Muscle of leg (tissue), 11 donors: Measurements from ENCODE around the gene CSNK2A2. TPM values are rescaled to one million over a fixed set of nuclear protein-coding genes. Genes with fewer than 3 reads are reported as not detected.

Experiments
- DNase-seq: peaks from one replicate; pipeline ENCODE4 v3.0.0; 2013
- H3K27ac ChIP-seq: one replicate; pipeline ENCODE4 v1.5.1; 2013; ENCODE audit warnings: mild to moderate bottlenecking, low read length, control low read depth
- H3K27me3 ChIP-seq: one replicate; pipeline ENCODE4 v1.6.1; 2013; ENCODE audit warnings: low read length; ENCODE audit not compliant: control insufficient read depth, insufficient read depth
- H3K36me3 ChIP-seq: one replicate; pipeline ENCODE4 v1.6.1; 2013; ENCODE audit warnings: low read length; ENCODE audit not compliant: control insufficient read depth, insufficient read depth
- H3K4me1 ChIP-seq: one replicate; pipeline ENCODE4 v1.6.1; 2013; ENCODE audit warnings: low read length; ENCODE audit not compliant: control insufficient read depth, insufficient read depth
- H3K4me3 ChIP-seq: one replicate; pipeline ENCODE4 v1.5.1; 2013; ENCODE audit warnings: low read length, control low read depth
- H3K9me3 ChIP-seq: replicated peaks from 2 replicates; pipeline ENCODE4 v1.6.1; 2013; ENCODE audit warnings: low read depth, low read length; ENCODE audit not compliant: control insufficient read depth
- WGBS: methylation state at CpG from one replicate; pipeline ENCODE4 v1.1.5; 2013; ENCODE audit warnings: missing lambda C conversion rate; ENCODE audit not compliant: insufficient coverage; 5-methylcytosine and 5-hydroxymethylcytosine counted together
- polyA plus RNA-seq, 8 donors: library from polyadenylated mRNA; unstranded; fragments of 120-200 nt; gene quantifications; one replicate each; pipeline versions ENCODE4 v1.2.1 to v1.2.3, GENCODE V29; 2013; ENCODE audit warnings: inconsistent platforms in 1 of 8, low replicate concordance in 1 of 8; ENCODE audit not compliant: insufficient read length in 8 of 8, insufficient read depth in 1 of 8
- total RNA-seq: library from RNA; stranded (reverse); fragments of 120-200 nt; gene quantifications from one replicate; pipeline ENCODE4 v1.2.4, GENCODE V29; 2013

The CSNK2A2 gene
- total and polyA plus RNA-seq, 9 donors: 35.6 to 95.4 (median 81.3) TPM

GRCh38 chr16:58201163-58201562, 3.3 kb upstream of the CSNK2A2 start:
- no peak overlapping the region for H3K4me3 ChIP-seq
- no peak overlapping the region for H3K27ac ChIP-seq
- no peaks in the 10 kb centered on the region for H3K9me3 ChIP-seq
- H3K4me1 ChIP-seq: peaks cover 13% of the 10 kb centered on the region
- WGBS: 27% methylated on average over 2 of the region's 5 CpGs
- peaks cover 3% of the 10 kb centered on the region for H3K36me3 ChIP-seq
- H3K27me3 ChIP-seq: peaks cover 9% of the 10 kb centered on the region
- no peak for DNase-seq

DNA sequence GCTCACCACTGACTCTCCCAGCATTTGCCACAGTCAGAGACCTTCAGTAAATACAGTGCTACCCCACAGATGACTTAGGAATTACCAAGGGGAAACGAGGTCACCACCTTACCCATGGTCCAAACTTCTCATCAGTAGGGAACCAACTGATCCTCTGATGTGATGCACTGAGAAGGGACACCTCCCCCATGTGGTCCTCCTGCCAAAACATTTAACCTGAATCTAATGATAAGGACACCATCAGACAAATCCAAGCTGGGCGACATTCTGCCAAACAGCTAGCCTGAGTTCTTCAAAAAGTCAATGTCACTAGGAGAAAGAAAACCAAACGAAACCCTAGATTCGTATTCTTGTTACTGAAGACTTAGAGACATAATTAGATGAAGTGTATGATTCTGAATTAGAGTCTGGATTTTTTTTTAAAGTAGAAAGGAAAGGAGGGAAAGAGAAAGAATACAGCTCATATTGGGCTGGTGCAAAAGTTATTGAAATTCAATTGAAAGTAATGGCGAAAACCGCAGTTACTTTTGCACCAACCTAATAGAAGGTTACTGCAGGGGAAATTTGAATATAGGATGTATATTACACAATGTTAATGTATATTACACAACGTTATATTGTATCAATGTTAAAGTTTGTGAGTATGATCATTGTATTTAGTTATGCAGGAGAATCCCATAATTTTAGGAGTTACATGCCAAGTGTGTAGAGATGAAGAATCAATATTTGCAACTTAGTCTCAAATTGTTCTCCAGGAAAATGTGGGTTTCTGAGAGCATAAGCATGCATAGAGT, 2.3 kb upstream of the CSNK2A2 start:
- WGBS: 82% methylated on average over 4 of the region's 7 CpGs

DNA sequence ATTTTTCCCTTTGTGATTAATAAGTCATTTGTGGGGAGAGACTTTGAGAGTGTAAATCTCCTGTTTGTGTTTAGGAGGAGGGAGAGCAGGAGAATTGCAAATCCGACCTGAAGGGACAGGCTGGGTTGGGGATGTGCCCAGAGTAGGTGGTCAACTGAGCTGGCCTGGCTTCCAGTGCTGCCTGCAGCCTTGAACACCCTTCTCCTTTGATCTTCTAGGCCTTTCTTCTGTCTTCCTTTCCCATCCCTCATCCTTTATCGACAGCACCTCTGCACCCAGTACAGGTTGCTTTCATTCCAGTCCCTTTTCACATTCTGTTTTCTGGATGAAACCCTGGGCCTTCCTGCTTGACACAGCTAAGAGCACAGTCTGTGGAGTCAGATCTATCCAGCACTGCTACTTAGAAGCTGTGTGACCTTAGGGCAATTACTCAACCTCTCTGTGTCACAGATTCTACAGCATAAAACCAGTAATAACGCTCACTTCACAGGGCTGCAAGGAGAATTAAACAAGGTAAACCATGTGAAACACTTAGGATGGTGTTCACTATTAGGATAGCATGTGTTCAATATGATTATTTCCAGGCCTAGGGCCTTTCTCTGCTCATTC, 1.0 kb upstream of the CSNK2A2 start:
- Histone ChIP-seq H3K4me1 (peaks cover 13% of the 10 kb centered on the region), H3K27ac (no peak overlapping the region), H3K36me3 (peaks cover 14% of the 10 kb centered on the region), H3K9me3 (no peaks in the 10 kb centered on the region), H3K27me3 (peaks cover 7% of the 10 kb centered on the region), H3K4me3 (no peak overlapping the region)
- 83% methylated on average over 1 of the region's 3 CpGs for WGBS
- DNase-seq: no peak

More for the DNA sequence above, 2.3 kb upstream of the CSNK2A2 start:
- no peak for DNase-seq
- H3K36me3 ChIP-seq: peaks cover 12% of the 10 kb centered on the region
- peaks cover 13% of the 10 kb centered on the region for H3K4me1 ChIP-seq
- H3K27ac ChIP-seq: no peak overlapping the region
- H3K9me3 ChIP-seq: no peaks in the 10 kb centered on the region
- no peak overlapping the region for H3K4me3 ChIP-seq
- peaks cover 7% of the 10 kb centered on the region for H3K27me3 ChIP-seq

- Histone ChIP-seq H3K9me3 (no peaks in the 10 kb centered on the region), H3K27me3 (peaks cover 7% of the 10 kb centered on the region), H3K36me3 (peaks cover 17% of the 10 kb centered on the region), H3K4me3 (peak overlapping the region; percentile 61), H3K4me1 (peaks cover 13% of the 10 kb centered on the region), H3K27ac (no peak overlapping the region)
- under 1% methylated on average over 64 of the region's 97 CpGs for WGBS
- peak; percentile 8 for DNase-seq
Measured at GRCh38 chr16:58197314-58198012, 443 bp downstream of the CSNK2A2 start.

- WGBS: 21% methylated on average over 10 of the region's 11 CpGs
- Histone ChIP-seq H3K27ac (no peak overlapping the region), H3K36me3 (peaks cover 17% of the 10 kb centered on the region), H3K9me3 (no peaks in the 10 kb centered on the region), H3K4me3 (peak overlapping the region; percentile 61), H3K27me3 (peaks cover 7% of the 10 kb centered on the region), H3K4me1 (peaks cover 13% of the 10 kb centered on the region)
- DNase-seq: peak; percentile 7
Measured at GRCh38 chr16:58196898-58197313, 1.0 kb downstream of the CSNK2A2 start.

- DNase-seq: no peak
- Histone ChIP-seq H3K36me3 (peaks cover 23% of the 10 kb centered on the region), H3K4me1 (peaks cover 13% of the 10 kb centered on the region), H3K9me3 (no peaks in the 10 kb centered on the region), H3K27ac (no peak overlapping the region), H3K4me3 (no peak overlapping the region), H3K27me3 (peaks cover 5% of the 10 kb centered on the region)
- no CpG with 5 or more reads among the region's 3 CpGs for WGBS
Measured at GRCh38 chr16:58195771-58196170, 2.1 kb downstream of the CSNK2A2 start.

- Histone ChIP-seq H3K27ac (no peak overlapping the region), H3K4me3 (no peak overlapping the region), H3K9me3 (no peaks in the 10 kb centered on the region), H3K36me3 (peaks cover 23% of the 10 kb centered on the region), H3K4me1 (peaks cover 13% of the 10 kb centered on the region), H3K27me3 (peaks cover 5% of the 10 kb centered on the region)
- WGBS: 100% methylated on average over 1 of the region's 4 CpGs
- DNase-seq: no peak
Measured at GRCh38 chr16:58195344-58195743, 2.6 kb downstream of the CSNK2A2 start.

DNA sequence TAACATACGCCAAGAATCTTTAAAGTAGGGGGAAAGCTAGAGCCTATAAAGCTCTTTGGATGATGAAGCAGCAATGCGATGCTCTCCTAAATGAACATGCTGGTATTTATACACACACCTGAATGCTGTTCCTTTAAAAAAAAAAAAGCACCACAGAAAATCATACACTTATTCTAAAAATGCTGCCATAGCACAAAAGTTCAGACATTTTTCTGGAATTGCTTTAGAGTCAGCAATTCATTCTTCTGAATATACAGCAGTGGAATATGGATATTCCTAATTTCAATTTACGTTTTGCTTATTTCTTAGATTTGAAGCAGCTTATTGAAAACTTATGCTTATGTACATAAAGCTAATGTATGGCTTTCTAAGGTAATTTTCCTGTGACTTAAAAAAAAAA, 3.1 kb downstream of the CSNK2A2 start:
- Histone ChIP-seq H3K4me3 (no peak overlapping the region), H3K27ac (no peak overlapping the region), H3K36me3 (peaks cover 24% of the 10 kb centered on the region), H3K9me3 (no peaks in the 10 kb centered on the region), H3K4me1 (peaks cover 13% of the 10 kb centered on the region), H3K27me3 (peaks cover 4% of the 10 kb centered on the region)
- no CpG with 5 or more reads among the region's 3 CpGs for WGBS
- DNase-seq: no peak

- peaks cover 47% of the 10 kb centered on the region for H3K36me3 ChIP-seq
- H3K9me3 ChIP-seq: no peaks in the 10 kb centered on the region
- H3K4me3 ChIP-seq: no peak overlapping the region
- DNase-seq: peak; percentile 32
- peak overlapping the region; percentile 80 for H3K27ac ChIP-seq
- peaks cover 2% of the 10 kb centered on the region for H3K4me1 ChIP-seq
- 87% methylated on average over 8 of the region's 10 CpGs for WGBS
- no peaks in the 10 kb centered on the region for H3K27me3 ChIP-seq
Measured at GRCh38 chr16:58187665-58188421, 10.1 kb downstream of the CSNK2A2 start.
